Endothelial cell of umbilical vein (primary cell): Measurements from ENCODE around the gene TMCC3. TPM values are rescaled to one million over a fixed set of nuclear protein-coding genes. Genes with fewer than 3 reads are reported as not detected.

Experiments used
- BruUV-seq: library from RNA; stranded (reverse); fragments of 400-500 nt; replicated peaks from 2 replicates; lab custom pipeline; 2021; lab: Mats Ljungman, UMichigan
- CTCF ChIA-PET: fragments of 300-600, 350-600 bp; sonication (Branson Sonifier 250); formaldehyde crosslinking; loops from one replicate; lab custom pipeline; 2021; ENCODE audit warnings: antibody characterized with exemption, inconsistent platforms; lab: Charles Lee
- POLR2A ChIA-PET: fragments of 300-600, 350-600 bp; sonication (Branson Sonifier 250); formaldehyde crosslinking; loops from one replicate; lab custom pipeline; 2021; ENCODE audit warnings: antibody characterized with exemption, inconsistent platforms; lab: Charles Lee
- DNase-seq: peaks from one replicate; pipeline ENCODE4 v3.0.0-alpha.2; 2011; ENCODE audit warnings: low read depth, low spot score
- FAIRE-seq: peaks from 2 replicates; lab custom pipeline; 2011; peaks lifted over from hg19 to GRCh38; lab: Jason Lieb, UNC
- H2AFZ ChIP-seq: 2 replicates; pipeline ENCODE4 v1.6.0; 2012; ENCODE audit warnings: low read depth, low read length, control low read depth, inconsistent platforms
- H3K27ac ChIP-seq: 2 replicates; pipeline ENCODE4 v1.5.1; 2011; ENCODE audit warnings: low read depth, mild to moderate bottlenecking, control low read depth, low read length, moderate library complexity; ENCODE audit not compliant: insufficient read depth
- H3K27me3 ChIP-seq, 2 experiments: 2 replicates each; pipeline versions ENCODE4 v1.6.0 to v1.6.1; 2011; ENCODE audit warnings: low read length in 2 of 2, mixed read lengths in 1 of 2; ENCODE audit not compliant: control insufficient read depth in 2 of 2, insufficient read depth in 2 of 2
- H3K36me3 ChIP-seq, 2 experiments: 2 replicates in 1 of 2; 3 replicates in 1 of 2; pipeline ENCODE4 v1.5.1; 2011; ENCODE audit warnings: low read length in 2 of 2, mild to moderate bottlenecking in 1 of 2, moderate library complexity in 1 of 2; ENCODE audit not compliant: control insufficient read depth in 2 of 2, insufficient read depth in 2 of 2; ENCODE audit errors: extremely low read depth in 1 of 2
- H3K4me1 ChIP-seq: 3 replicates; pipeline ENCODE4 v1.5.1; 2011; ENCODE audit warnings: mild to moderate bottlenecking, low read length; ENCODE audit not compliant: control insufficient read depth, insufficient read depth; ENCODE audit errors: extremely low read depth
- H3K4me2 ChIP-seq: 2 replicates; pipeline ENCODE4 v1.6.1; 2011; ENCODE audit warnings: low read length, control low read depth, mixed read lengths; ENCODE audit not compliant: insufficient read depth
- H3K4me3 ChIP-seq, 3 experiments: fragments of 200-600 bp in 1 of 3; sonication (generic), shearing (Covaris generic) in 1 of 3; replicated peaks in 1 of 3; 2 replicates each; pipeline ENCODE4 v1.5.1; 2011 to 2016; ENCODE audit warnings: control low read depth in 3 of 3, low read length in 3 of 3, mild to moderate bottlenecking in 2 of 3, inconsistent platforms in 1 of 3, low read depth in 1 of 3, moderate library complexity in 1 of 3; ENCODE audit not compliant: insufficient read depth in 1 of 3
- H3K79me2 ChIP-seq: 2 replicates; pipeline ENCODE4 v1.6.0; 2012; ENCODE audit warnings: low read length, inconsistent platforms; ENCODE audit not compliant: control insufficient read depth, insufficient read depth
- H3K9ac ChIP-seq: replicated peaks from 2 replicates; pipeline ENCODE3; 2011; ENCODE audit warnings: low read length, control low read depth; ENCODE audit not compliant: insufficient read depth; ENCODE audit errors: extremely low read depth
- H3K9me1 ChIP-seq: replicated peaks from 3 replicates; pipeline ENCODE4 v1.6.0; 2011; ENCODE audit warnings: mild to moderate bottlenecking, low read length; ENCODE audit not compliant: control insufficient read depth, insufficient read depth; ENCODE audit errors: extremely low read depth
- H3K9me3 ChIP-seq: replicated peaks from 2 replicates; pipeline ENCODE4 v1.5.1; 2012; ENCODE audit warnings: low read length, inconsistent platforms; ENCODE audit not compliant: control insufficient read depth, insufficient read depth
- H4K20me1 ChIP-seq: replicated peaks from 2 replicates; pipeline ENCODE3; 2011; ENCODE audit warnings: mild to moderate bottlenecking, low read length; ENCODE audit not compliant: control insufficient read depth, insufficient read depth; ENCODE audit errors: extremely low read depth
- CTCF ChIP-seq, 2 donors: IDR thresholded peaks; 1 replicate in 1 of 2; 2 replicates in 1 of 2; pipeline ENCODE4 v1.5.1; 2011; ENCODE audit warnings: low read length in 2 of 2, mild to moderate bottlenecking in 2 of 2, moderate library complexity in 2 of 2, control low read depth in 1 of 2, inconsistent platforms in 1 of 2, low read depth in 1 of 2; ENCODE audit not compliant: insufficient read depth in 1 of 2; ENCODE audit errors: extremely low read depth in 1 of 2
- EZH2 ChIP-seq: IDR thresholded peaks from 2 replicates; pipeline ENCODE4 v1.6.1; 2012; ENCODE audit warnings: borderline replicate concordance, low read depth, mild to moderate bottlenecking, moderate library complexity, low read length, inconsistent platforms; ENCODE audit not compliant: severe bottlenecking
- FOS ChIP-seq: IDR thresholded peaks from 2 replicates; pipeline ENCODE4 v1.6.1; 2011; ENCODE audit warnings: mild to moderate bottlenecking, low read length, moderate library complexity, borderline replicate concordance; ENCODE audit not compliant: insufficient read depth
- GATA2 ChIP-seq: IDR thresholded peaks from 2 replicates; pipeline ENCODE4 v1.7.0; 2011; ENCODE audit warnings: low read depth, mild to moderate bottlenecking, moderate library complexity, mixed read lengths, low read length; ENCODE audit not compliant: insufficient read length, insufficient read depth
- JUN ChIP-seq: IDR thresholded peaks from 2 replicates; pipeline ENCODE4 v1.6.1; 2011; ENCODE audit warnings: borderline replicate concordance, low read depth; ENCODE audit not compliant: insufficient read length, insufficient read depth
- MAX ChIP-seq: IDR thresholded peaks from 2 replicates; pipeline ENCODE4 v1.6.1; 2011; ENCODE audit not compliant: insufficient read depth, insufficient read length
- MYC ChIP-seq: IDR thresholded peaks from one replicate; pipeline ENCODE4 v1.6.1; 2011; ENCODE audit warnings: mild to moderate bottlenecking, low read depth, low read length
- POLR2A ChIP-seq: IDR thresholded peaks from 2 replicates; pipeline ENCODE4 v1.6.1; 2012; ENCODE audit warnings: low read depth, mild to moderate bottlenecking, control low read depth, low read length
- POLR2AphosphoS5 ChIP-seq: IDR thresholded peaks from 2 replicates; pipeline ENCODE4 v1.6.1; 2012; ENCODE audit warnings: low read depth, mild to moderate bottlenecking, control low read depth, low read length, moderate library complexity; ENCODE audit not compliant: insufficient read depth
- dilution Hi-C: fragments of 300-500 bp; cut with MboI; formaldehyde crosslinking; loops from one replicate; pipeline ENCODE4 v1.15.0; 2019; ENCODE audit warnings: low sequenced_read_pairs; ENCODE audit not compliant: extremely low pct_ligation_motif_present
- intact Hi-C: fragments of 100-400 bp; cut with micrococcal nuclease; formaldehyde crosslinking; loops from one replicate; pipeline ENCODE4 v1.10.0; 2022
- polyA plus RNA-seq, 4 experiments: library from polyadenylated mRNA; depleted of rRNA in 3 of 4; stranded (reverse) in 3 of 4; unstranded in 1 of 4; fragments of >200 nt; gene quantifications; 2 replicates each; pipeline versions ENCODE4 v1.2.1 to v1.2.3, GENCODE V29; 2011 to 2012; ENCODE audit warnings: missing spikeins in 1 of 4
- total RNA-seq: library from RNA; stranded (reverse); gene quantifications from 2 replicates; pipeline ENCODE4 v1.2.3, GENCODE V29; 2021

TMCC3 gene
- total and polyA plus RNA-seq, 2 donors (not counting 3 experiments of a cell fraction or from before 2014, with no cell fraction given): 13.5 to 30.4 TPM

GRCh38 chr12:94590428-94590827 lies 59.9 kb downstream of the TMCC3 start:
- CTCF ChIA-PET: interaction anchor here (1.1 to 1.7 kb wide), 2 partner anchors 13 to 31 kb away, joined by 3 to 6 read pairs; no protein-coding TSS in a partner anchor
- POLR2A ChIA-PET: no interaction called here
- H3K4me2 ChIP-seq: no peak overlapping the region

More at GRCh38 chr12:94590428-94590827, 59.9 kb downstream of the TMCC3 start:
- no peak overlapping the region for H3K4me3 ChIP-seq
- no peaks in the 10 kb centered on the region for H3K9me3 ChIP-seq
- dilution Hi-C loops: no loop called here
- no peaks in the 10 kb centered on the region for H4K20me1 ChIP-seq
- no peak for TF ChIP-seq EZH2
- TF ChIP-seq FOS: no peak
- TF ChIP-seq MYC: no peak
- TF ChIP-seq MAX: no peak
- TF ChIP-seq POLR2A: no peak
- TF ChIP-seq JUN: no peak
- TF ChIP-seq GATA2: no peak
- TF ChIP-seq CTCF (IDR thresholded peaks at IDR 0.05; ENCODE audit: extremely low read depth in 1 of 2, insufficient read depth in 1 of 2, low read depth in 1 of 2, low read length in 2 of 2): no peak
- no peak for TF ChIP-seq POLR2AphosphoS5
- DNase-seq (no peak), FAIRE-seq (no peak)
- no TSS peak for BruUV-seq
- no peaks in the 10 kb centered on the region for H3K36me3 ChIP-seq
- peak overlapping the region; percentile 12 for H3K9ac ChIP-seq
- intact Hi-C loops: loop anchor here (5.0 kb wide), 1 partner anchor 172 kb away; no protein-coding TSS in a partner anchor
- H3K9me1 ChIP-seq: no peaks in the 10 kb centered on the region
- H2AFZ ChIP-seq: no peak overlapping the region
- H3K27ac ChIP-seq: peak overlapping the region; percentile 37
- no peaks in the 10 kb centered on the region for H3K27me3 ChIP-seq
- H3K4me1 ChIP-seq: peaks cover 85% of the 10 kb centered on the region
- peaks cover 17% of the 10 kb centered on the region for H3K79me2 ChIP-seq
